ENCODE data around the gene MAMLD1. TPM values are rescaled to one million over a fixed set of nuclear protein-coding genes. Genes with fewer than 3 reads are reported as not detected.

Gene MAMLD1
- total RNA-seq, 1 experiment from 2014 or later: 3.7 TPM

- no peak overlapping the region for H3K4me3 ChIP-seq
- H3K9me3 ChIP-seq (replicated peaks): no peaks in the 10 kb centered on the region
- peaks cover 5% of the 10 kb centered on the region for H3K4me1 ChIP-seq (replicated peaks)
- H3K27ac ChIP-seq: no peak overlapping the region
- no peaks in the 10 kb centered on the region for H3K36me3 ChIP-seq
- no peaks in the 10 kb centered on the region for H3K27me3 ChIP-seq (replicated peaks)
- DNase-seq (ENCODE audit: low read depth in 1 of 2, low spot score in 2 of 2): no peak
Observed at GRCh38 chrX:150487369-150488094, 124.4 kb downstream of the MAMLD1 start.

GRCh38 chrX:150489359-150490015 is 126.4 kb downstream of the MAMLD1 start:
- H3K36me3 ChIP-seq: no peaks in the 10 kb centered on the region
- DNase-seq (ENCODE audit: low read depth in 1 of 2, low spot score in 2 of 2): no peak

GRCh38 chrX:150495496-150495895 is 132.4 kb downstream of the MAMLD1 start:
- no peaks in the 10 kb centered on the region for H3K9me3 ChIP-seq (replicated peaks)
- H3K4me1 ChIP-seq (replicated peaks): no peaks in the 10 kb centered on the region
- no peak for DNase-seq (ENCODE audit: low read depth in 1 of 2, low spot score in 2 of 2)
- H3K27me3 ChIP-seq (replicated peaks): no peaks in the 10 kb centered on the region
- no peak overlapping the region for H3K4me3 ChIP-seq
- H3K36me3 ChIP-seq: no peaks in the 10 kb centered on the region
- no peak overlapping the region for H3K27ac ChIP-seq

More at GRCh38 chrX:150489359-150490015, 126.4 kb downstream of the MAMLD1 start:
- H3K27me3 ChIP-seq (replicated peaks): no peaks in the 10 kb centered on the region
- H3K4me1 ChIP-seq (replicated peaks): no peaks in the 10 kb centered on the region
- H3K9me3 ChIP-seq (replicated peaks): no peaks in the 10 kb centered on the region
- no peak overlapping the region for H3K4me3 ChIP-seq
- no peak overlapping the region for H3K27ac ChIP-seq

GRCh38 chrX:150499240-150499639 is 136.1 kb downstream of the MAMLD1 start:
- no peaks in the 10 kb centered on the region for H3K4me1 ChIP-seq (replicated peaks)
- no peaks in the 10 kb centered on the region for H3K36me3 ChIP-seq
- no peaks in the 10 kb centered on the region for H3K9me3 ChIP-seq (replicated peaks)
- H3K27me3 ChIP-seq (replicated peaks): no peaks in the 10 kb centered on the region
- DNase-seq (ENCODE audit: low read depth in 1 of 2, low spot score in 2 of 2): no peak
- no peak overlapping the region for H3K4me3 ChIP-seq
- H3K27ac ChIP-seq: no peak overlapping the region

GRCh38 chrX:150502091-150502490 is 139.0 kb downstream of the MAMLD1 start:
- Histone ChIP-seq H3K27me3 (replicated peaks) (no peaks in the 10 kb centered on the region), H3K4me3 (no peak overlapping the region), H3K27ac (no peak overlapping the region), H3K36me3 (no peaks in the 10 kb centered on the region), H3K9me3 (replicated peaks) (no peaks in the 10 kb centered on the region), H3K4me1 (replicated peaks) (no peaks in the 10 kb centered on the region)
- DNase-seq (ENCODE audit: low read depth in 1 of 2, low spot score in 2 of 2): no peak

- Histone ChIP-seq H3K36me3 (no peaks in the 10 kb centered on the region), H3K9me3 (replicated peaks) (no peaks in the 10 kb centered on the region), H3K4me1 (replicated peaks) (no peaks in the 10 kb centered on the region), H3K27me3 (replicated peaks) (no peaks in the 10 kb centered on the region), H3K27ac (no peak overlapping the region), H3K4me3 (no peak overlapping the region)
- no peak for DNase-seq (ENCODE audit: low read depth in 1 of 2, low spot score in 2 of 2)
Observed at GRCh38 chrX:150502979-150503897, 140.1 kb downstream of the MAMLD1 start.

GRCh38 chrX:150503898-150504219 is 140.7 kb downstream of the MAMLD1 start:
- DNase-seq (ENCODE audit: low read depth in 1 of 2, low spot score in 2 of 2): no peak
- Histone ChIP-seq H3K36me3 (no peaks in the 10 kb centered on the region), H3K4me1 (replicated peaks) (no peaks in the 10 kb centered on the region), H3K27ac (no peak overlapping the region), H3K9me3 (replicated peaks) (no peaks in the 10 kb centered on the region), H3K27me3 (replicated peaks) (no peaks in the 10 kb centered on the region), H3K4me3 (no peak overlapping the region)

GRCh38 chrX:150504397-150505182 is 141.5 kb downstream of the MAMLD1 start:
- no peaks in the 10 kb centered on the region for H3K36me3 ChIP-seq
- H3K4me3 ChIP-seq: no peak overlapping the region
- DNase-seq (ENCODE audit: low read depth in 1 of 2, low spot score in 2 of 2): no peak
- H3K9me3 ChIP-seq (replicated peaks): no peaks in the 10 kb centered on the region
- H3K27ac ChIP-seq: no peak overlapping the region
- H3K4me1 ChIP-seq (replicated peaks): no peaks in the 10 kb centered on the region
- H3K27me3 ChIP-seq (replicated peaks): no peaks in the 10 kb centered on the region

- DNase-seq (ENCODE audit: low read depth in 1 of 2, low spot score in 2 of 2): no peak
- H3K27ac ChIP-seq: no peak overlapping the region
- H3K27me3 ChIP-seq (replicated peaks): no peaks in the 10 kb centered on the region
- H3K4me1 ChIP-seq (replicated peaks): no peaks in the 10 kb centered on the region
- H3K4me3 ChIP-seq: no peak overlapping the region
- no peaks in the 10 kb centered on the region for H3K36me3 ChIP-seq
- H3K9me3 ChIP-seq (replicated peaks): no peaks in the 10 kb centered on the region
Observed at GRCh38 chrX:150506020-150506419, 142.9 kb downstream of the MAMLD1 start.

- no peak overlapping the region for H3K27ac ChIP-seq
- H3K36me3 ChIP-seq: no peaks in the 10 kb centered on the region
- no peak for DNase-seq (ENCODE audit: low read depth in 1 of 2, low spot score in 2 of 2)
- H3K9me3 ChIP-seq (replicated peaks): no peaks in the 10 kb centered on the region
- no peaks in the 10 kb centered on the region for H3K4me1 ChIP-seq (replicated peaks)
- H3K27me3 ChIP-seq (replicated peaks): no peaks in the 10 kb centered on the region
- H3K4me3 ChIP-seq: no peak overlapping the region
Observed at GRCh38 chrX:150506486-150506885, 143.4 kb downstream of the MAMLD1 start.

- Histone ChIP-seq H3K4me1 (replicated peaks) (no peaks in the 10 kb centered on the region), H3K4me3 (no peak overlapping the region), H3K27me3 (replicated peaks) (no peaks in the 10 kb centered on the region), H3K27ac (no peak overlapping the region), H3K36me3 (no peaks in the 10 kb centered on the region), H3K9me3 (replicated peaks) (no peaks in the 10 kb centered on the region)
- DNase-seq (ENCODE audit: low read depth in 1 of 2, low spot score in 2 of 2): no peak
Observed at GRCh38 chrX:150507251-150507856, 144.2 kb downstream of the MAMLD1 start.

GRCh38 chrX:150508018-150508417 is 144.9 kb downstream of the MAMLD1 start:
- Histone ChIP-seq H3K4me3 (no peak overlapping the region), H3K36me3 (no peaks in the 10 kb centered on the region), H3K4me1 (replicated peaks) (no peaks in the 10 kb centered on the region), H3K27me3 (replicated peaks) (no peaks in the 10 kb centered on the region), H3K27ac (no peak overlapping the region), H3K9me3 (replicated peaks) (no peaks in the 10 kb centered on the region)
- DNase-seq (ENCODE audit: low read depth in 1 of 2, low spot score in 2 of 2): no peak

Data from SJSA1 (cell line).